ENCODE data around the gene CES2. TPM values are rescaled to one million over a fixed set of nuclear protein-coding genes. Genes with fewer than 3 reads are reported as not detected.

Gene CES2
- total and polyA plus RNA-seq, 9 of the 15 experiments (the other 6 are each of a cell fraction or from before 2014, with no cell fraction given) = 2.2 to 37.9 (median 24.4) TPM

GRCh38 chr16:66924527-66925321 lies 10.6 kb upstream of the CES2 start:
- Histone ChIP-seq H3K4me1 (replicated peaks in 1 of 2; ENCODE audit: control insufficient read depth in 2 of 2, insufficient read depth in 2 of 2, low read length in 2 of 2) (peaks cover 0 to 31% of the 10 kb centered on the region in 2 experiments; a peak in 3 of 5 replicates), H2AFZ (ENCODE audit: low read depth, low read length) (peak overlapping the region; percentile 86), H3K27ac (ENCODE audit: extremely low read depth, low read depth, low read length) (no peak overlapping the region), H3K9me3 (replicated peaks; ENCODE audit: control insufficient read depth, insufficient read depth, low read depth, low read length) (no peaks in the 10 kb centered on the region), H3K9me1 (ENCODE audit: control insufficient read depth, insufficient read depth, low read length) (no peaks in the 10 kb centered on the region), H3K4me3 (peak overlapping the region; percentile 32), H3K27me3 (ENCODE audit: control insufficient read depth in 2 of 2, insufficient read depth in 2 of 2, low read length in 2 of 2) (peaks cover 4 to 45% of the 10 kb centered on the region in 2 experiments; a peak in 2 of 5 replicates), H3K79me2 (ENCODE audit: control insufficient read depth, insufficient read depth, low read length) (no peaks in the 10 kb centered on the region), H3K9ac (ENCODE audit: insufficient read depth in 1 of 2, low read depth in 2 of 2, low read length in 2 of 2) (peak overlapping the region in 1 of 2 experiments; percentile 85; a peak in 2 of 4 replicates), H3K4me2 (ENCODE audit: insufficient read depth, low read length) (peak overlapping the region; percentile 68), H3K36me3 (ENCODE audit: control insufficient read depth, insufficient read depth, low read length) (no peaks in the 10 kb centered on the region), H4K20me1 (replicated peaks; ENCODE audit: control insufficient read depth, insufficient read depth, low read length) (no peaks in the 10 kb centered on the region; the same call in 1 of the 2 replicates)
- 16% methylated on average over 55 of the region's 72 CpGs for WGBS (ENCODE audit: insufficient coverage, low coverage, missing lambda C conversion rate)
- DNase-seq (ENCODE audit: extremely low read depth in 1 of 4, low spot score in 3 of 4) (peak; percentile 62 to 92 (median 88)), ATAC-seq (peak; percentile 93), FAIRE-seq (no peak)
- in situ Hi-C loops (cut with MboI) = no loop called here
- ChIA-PET CTCF (ENCODE audit: low intra/inter-chr PET ratio) (interaction anchor here (1.1 to 1.5 kb wide), 3 partner anchors 10 to 29 kb away, joined by 3 to 10 read pairs (median 5); no protein-coding TSS in a partner anchor), POLR2A (no interaction called here)
- BruUV-seq (replicated peaks) = no TSS peak
- intact Hi-C loops (cut with micrococcal nuclease) = loop anchor here (5.0 kb wide), 1 partner anchor 517 kb away; no protein-coding TSS in a partner anchor
- TF ChIP-seq TSC22D4 (tag; IDR thresholded peaks at IDR 0.05) = no peak
- TF ChIP-seq UBTF (IDR thresholded peaks at IDR 0.05; ENCODE audit: borderline replicate concordance in 1 of 2, low read depth in 2 of 2, low read length in 2 of 2) = 0 out of 4 replicates have a peak, but pooled peaks of 1 of the 2 experiments have one; percentile 17
- peak; percentile 73; the same call in 1 of the 2 replicates for TF ChIP-seq CTBP1 (IDR thresholded peaks at IDR 0.05; ENCODE audit: borderline replicate concordance)
- TF ChIP-seq PCBP2 (IDR thresholded peaks at IDR 0.05; ENCODE audit: low read depth, low read length, poor library complexity, severe bottlenecking) = no peak
- TF ChIP-seq FOXO4 (CRISPR knock-in tag; IDR thresholded peaks at IDR 0.05) = no peak
- TF ChIP-seq NFIC (IDR thresholded peaks at IDR 0.05) = peak; percentile 62
- no peak for TF ChIP-seq TEAD4 (IDR thresholded peaks at IDR 0.05; ENCODE audit: low read length)
- no peak for TF ChIP-seq TEAD4 (CRISPR knock-in tag; IDR thresholded peaks at IDR 0.05; ENCODE audit: borderline replicate concordance)
- TF ChIP-seq MAFF (IDR thresholded peaks at IDR 0.05; ENCODE audit: low read length) = no peak
- 0 out of 2 replicates have a peak, but pooled peaks have one; percentile 24 for TF ChIP-seq MYC (IDR thresholded peaks at IDR 0.05; ENCODE audit: low read depth, low read length)
- no peak for TF ChIP-seq MYC (CRISPR knock-in tag; IDR thresholded peaks at IDR 0.05; ENCODE audit: borderline replicate concordance, low read depth)
- no peak for TF ChIP-seq ID3 (CRISPR knock-in tag; IDR thresholded peaks at IDR 0.05)
- no peak for TF ChIP-seq ID3 (tag; IDR thresholded peaks at IDR 0.05)
- TF ChIP-seq SMAD4 (CRISPR knock-in tag; conservative IDR thresholded peaks at IDR 0.05) = peak; percentile 63; the same call in 1 of the 2 replicates
